SK-N-SH (cell line): ENCODE data around the gene MGAT1.

Experiments
- CTCF ChIP-seq: fragments of 200-600 bp; sonication (generic); IDR thresholded peaks from 2 replicates; pipeline ENCODE4 v1.6.1; 2017; ENCODE audit warnings: antibody characterized with exemption, mild to moderate bottlenecking, moderate library complexity
- FOXM1 ChIP-seq: IDR thresholded peaks from 2 replicates; pipeline ENCODE4 v1.4.0; 2012; ENCODE audit warnings: low read depth, mild to moderate bottlenecking
- JUND ChIP-seq: IDR thresholded peaks from 2 replicates; pipeline ENCODE4 v1.4.0; 2012
- RFX5 ChIP-seq: IDR thresholded peaks from 2 replicates; pipeline ENCODE4 v1.6.1; 2012; ENCODE audit warnings: mild to moderate bottlenecking, improper control_type of control experiment, low read length
- TAF1 ChIP-seq: IDR thresholded peaks from 2 replicates; pipeline ENCODE4 v1.6.1; 2012; ENCODE audit warnings: low read depth, mild to moderate bottlenecking, low read length, moderate library complexity, borderline replicate concordance
- YY1 ChIP-seq: IDR thresholded peaks from 2 replicates; pipeline ENCODE4 v1.4.0; 2012; ENCODE audit warnings: low read depth, mild to moderate bottlenecking
- TF ChIP-seq, protein P1 (sequence below): fragments of 150-350 bp; IDR thresholded peaks from 2 replicates; pipeline ENCODE4 v1.6.1; 2016; ENCODE audit warnings: mild to moderate bottlenecking, low read depth, low read length

GRCh38 chr5:180808461-180809000, 5.9 kb upstream of the MGAT1 start:
- TF ChIP-seq CTCF (no peak), TAF1 (no peak), JUND (no peak), RFX5 (no peak), YY1 (no peak), FOXM1 (no peak)
- TF ChIP-seq, protein P1, sequence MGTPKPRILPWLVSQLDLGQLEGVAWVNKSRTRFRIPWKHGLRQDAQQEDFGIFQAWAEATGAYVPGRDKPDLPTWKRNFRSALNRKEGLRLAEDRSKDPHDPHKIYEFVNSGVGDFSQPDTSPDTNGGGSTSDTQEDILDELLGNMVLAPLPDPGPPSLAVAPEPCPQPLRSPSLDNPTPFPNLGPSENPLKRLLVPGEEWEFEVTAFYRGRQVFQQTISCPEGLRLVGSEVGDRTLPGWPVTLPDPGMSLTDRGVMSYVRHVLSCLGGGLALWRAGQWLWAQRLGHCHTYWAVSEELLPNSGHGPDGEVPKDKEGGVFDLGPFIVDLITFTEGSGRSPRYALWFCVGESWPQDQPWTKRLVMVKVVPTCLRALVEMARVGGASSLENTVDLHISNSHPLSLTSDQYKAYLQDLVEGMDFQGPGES, result no peak
